DMS 273 (cell line): ENCODE measurements around the gene SERPINA12.
"Not testable (repeated sequence)": the region's sequence is repeated elsewhere in the genome, so short reads cannot be mapped to it uniquely, and the experiment has no call there.

Source experiments
- DNase-seq: peaks from one replicate; lab custom pipeline; 2025; ENCODE audit not compliant: unreplicated experiment; lab: John Stamatoyannopoulos, UW

SERPINA12 gene

DNA sequence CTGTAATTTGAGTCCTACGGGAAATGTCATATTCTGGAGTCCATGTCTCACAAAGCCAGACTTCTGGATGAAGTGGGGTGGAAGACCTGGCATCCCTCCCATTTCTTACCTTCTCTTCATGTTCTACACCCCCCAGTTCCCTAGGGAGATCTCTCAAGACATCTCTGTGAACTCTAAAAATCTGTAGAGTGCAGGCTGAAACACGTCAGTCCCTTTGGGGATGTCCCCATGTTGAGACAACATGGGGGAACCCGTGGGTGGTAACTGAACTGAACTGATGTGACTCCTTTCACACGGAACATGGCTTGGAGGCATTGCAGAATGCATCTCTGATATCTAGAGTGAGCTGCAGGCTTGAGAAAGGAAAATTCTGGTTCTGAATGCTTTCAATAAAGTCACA is 15.2 kb downstream of the SERPINA12 start:
- DNase-seq: no peak

DNA sequence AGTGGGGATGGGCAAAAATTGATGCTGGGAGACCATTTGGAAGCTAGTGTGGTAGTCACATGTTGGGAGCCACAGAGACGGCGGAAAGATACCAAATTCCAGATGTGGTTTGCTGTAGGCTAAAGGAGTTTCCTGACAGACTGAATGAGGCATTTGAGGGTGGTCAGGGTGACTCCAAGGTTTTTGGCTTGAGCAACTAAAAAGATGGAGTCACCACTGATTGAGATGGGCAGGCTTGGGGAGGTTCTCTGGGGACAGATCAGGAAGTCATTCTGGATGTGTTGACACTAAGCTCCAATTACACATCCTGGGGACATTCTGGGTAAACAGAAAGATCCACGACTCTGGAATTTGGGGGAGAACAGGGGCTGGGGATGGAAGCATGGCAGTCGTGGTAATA is 17.8 kb downstream of the SERPINA12 start:
- DNase-seq: no peak

DNA sequence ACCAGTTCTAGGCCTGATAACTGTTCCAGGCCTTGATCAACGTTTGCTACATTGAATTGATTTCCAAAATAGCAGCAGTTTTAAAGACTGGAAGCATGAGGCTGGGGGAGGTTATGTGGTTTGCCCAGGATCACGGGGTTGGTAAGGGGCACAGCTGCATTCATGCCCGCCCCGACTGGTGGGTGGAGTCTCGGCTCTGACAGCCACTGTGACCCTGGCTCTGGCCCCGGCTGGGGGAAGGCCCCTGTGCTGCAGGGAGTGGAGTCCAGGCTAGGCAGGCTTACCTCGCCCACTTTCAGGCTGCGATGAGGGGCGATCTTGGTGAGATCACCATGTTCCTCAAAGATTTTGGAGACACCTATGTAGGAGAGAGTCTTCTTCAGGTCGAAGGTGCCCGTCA is 19.9 kb downstream of the SERPINA12 start:
- no peak for DNase-seq

DNA sequence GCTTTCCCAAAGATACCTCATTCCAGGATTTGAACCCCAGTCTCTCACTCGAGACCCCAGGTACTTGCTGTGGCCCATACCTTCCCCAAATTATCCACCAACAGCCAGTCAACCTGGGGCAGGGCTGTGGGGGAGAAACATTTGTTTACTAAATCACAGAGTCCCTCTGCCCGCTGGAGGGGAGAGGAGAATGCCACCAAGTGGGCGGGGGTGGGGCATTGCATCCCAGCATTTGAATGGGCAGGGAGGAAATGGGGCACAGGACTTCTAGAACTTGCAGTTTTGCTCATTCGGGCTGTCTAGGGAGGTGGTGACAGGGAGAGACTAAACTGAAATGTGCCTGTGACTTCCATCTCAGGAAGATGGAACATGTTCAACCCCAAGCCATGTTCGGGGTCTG is 22.4 kb downstream of the SERPINA12 start:
- no peak for DNase-seq

DNA sequence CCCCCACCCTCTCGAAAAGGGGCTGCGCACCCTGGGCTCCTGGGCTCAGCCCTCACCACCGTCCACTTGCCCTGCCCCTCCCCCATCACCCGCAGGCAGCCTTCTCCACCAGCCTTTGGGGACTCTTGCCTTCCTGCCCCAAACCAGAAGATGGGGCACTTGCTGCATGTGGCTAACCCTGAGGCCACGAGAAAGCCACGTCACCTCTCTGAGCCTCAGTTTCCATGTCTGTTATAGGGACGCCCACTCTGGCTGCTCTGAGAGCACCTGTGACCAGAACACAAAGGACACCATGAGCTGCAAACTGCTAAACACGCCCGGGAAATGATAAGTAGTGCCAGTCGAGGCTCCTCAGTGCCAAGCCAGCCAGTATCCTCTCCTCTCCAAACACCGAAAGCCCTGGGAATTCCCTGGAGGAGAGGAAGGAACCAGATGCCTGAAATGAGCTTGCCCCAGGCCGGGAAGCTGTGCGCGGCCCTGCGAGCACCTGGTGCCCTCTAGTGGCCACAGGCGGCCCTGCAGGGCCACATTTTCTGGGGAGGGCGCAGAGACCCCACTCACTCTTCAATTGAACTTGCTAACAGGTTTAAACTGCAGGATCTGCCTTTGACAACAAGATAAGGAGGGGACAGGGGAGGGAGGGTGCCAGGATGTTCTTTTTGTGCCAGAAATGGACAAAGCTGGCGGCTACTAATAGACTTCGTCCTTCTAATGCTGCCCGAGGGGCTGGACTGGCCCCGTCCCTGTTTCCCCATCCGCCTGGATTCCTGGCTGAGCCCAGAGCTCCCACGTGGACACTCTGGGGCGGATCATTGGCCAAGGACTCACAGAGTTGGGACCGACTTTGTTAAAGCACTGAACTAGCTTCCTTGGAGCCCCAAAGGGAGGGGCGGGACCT is 23.1 kb downstream of the SERPINA12 start:
- DNase-seq: peak; percentile 88

DNA sequence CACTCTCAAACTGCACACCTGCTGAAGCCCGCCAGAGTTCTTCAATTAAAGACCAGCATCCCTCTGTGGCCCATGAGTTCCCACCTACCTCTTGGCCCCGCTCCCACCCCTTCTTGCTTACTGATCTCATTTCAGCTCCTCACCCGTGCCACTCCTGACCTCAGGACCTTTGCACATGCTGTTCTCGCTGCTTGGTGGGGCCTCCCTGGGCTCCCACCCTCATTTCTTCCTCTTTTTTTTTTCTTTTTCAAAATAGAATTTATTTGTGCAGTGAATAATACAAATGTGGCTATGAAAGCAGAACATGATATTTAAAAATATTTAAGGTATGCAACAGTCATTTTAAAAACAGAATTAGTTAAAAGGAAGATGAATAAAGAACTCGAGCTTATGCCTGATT is 24.8 kb downstream of the SERPINA12 start:
- no peak for DNase-seq

DNA sequence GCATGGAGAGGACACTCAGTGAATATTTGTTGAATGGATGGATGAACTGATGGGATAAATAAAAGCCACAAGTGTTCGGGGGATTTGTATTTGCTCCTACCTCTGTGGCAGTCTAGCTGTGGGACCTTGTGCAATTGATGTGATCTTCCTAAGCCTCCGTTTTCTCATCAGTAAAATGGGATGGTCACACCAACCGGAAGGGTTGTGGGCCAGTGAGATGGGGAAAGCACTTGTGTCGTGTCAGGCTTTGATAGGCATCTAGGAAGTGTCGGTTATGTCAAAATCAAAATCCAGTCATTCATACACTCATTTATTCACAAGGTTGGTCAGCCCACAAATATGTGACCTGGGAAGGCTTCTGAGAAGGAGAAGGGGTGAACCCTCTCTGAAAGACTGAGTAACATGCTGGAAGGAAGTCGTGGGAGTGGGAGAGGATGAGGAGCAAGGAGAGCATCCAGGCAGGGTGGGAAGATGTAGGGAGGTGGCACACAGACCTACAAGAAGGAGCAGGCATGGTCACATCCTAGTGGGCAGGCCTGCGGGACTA is 25.5 kb downstream of the SERPINA12 start:
- no peak for DNase-seq

DNA sequence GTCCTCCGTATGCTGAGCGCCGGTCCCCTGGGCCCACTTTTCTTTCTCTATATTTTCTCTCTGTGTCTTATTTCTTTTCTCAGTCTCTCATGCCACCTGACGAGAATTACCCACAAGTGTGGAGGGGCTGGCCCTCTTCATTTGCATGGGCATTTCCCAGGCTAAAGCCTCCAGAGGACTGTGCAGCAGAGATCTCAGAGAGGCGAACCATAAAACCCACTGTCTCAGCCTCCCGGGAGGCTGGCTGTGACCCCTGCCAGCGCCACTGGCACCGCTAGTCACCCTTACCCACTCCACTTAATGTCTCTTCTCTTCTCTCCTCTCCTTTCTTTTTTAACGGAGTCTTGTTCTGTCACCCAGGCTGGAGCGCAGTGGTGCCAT is 26.2 kb downstream of the SERPINA12 start:
- DNase-seq: no peak

DNA sequence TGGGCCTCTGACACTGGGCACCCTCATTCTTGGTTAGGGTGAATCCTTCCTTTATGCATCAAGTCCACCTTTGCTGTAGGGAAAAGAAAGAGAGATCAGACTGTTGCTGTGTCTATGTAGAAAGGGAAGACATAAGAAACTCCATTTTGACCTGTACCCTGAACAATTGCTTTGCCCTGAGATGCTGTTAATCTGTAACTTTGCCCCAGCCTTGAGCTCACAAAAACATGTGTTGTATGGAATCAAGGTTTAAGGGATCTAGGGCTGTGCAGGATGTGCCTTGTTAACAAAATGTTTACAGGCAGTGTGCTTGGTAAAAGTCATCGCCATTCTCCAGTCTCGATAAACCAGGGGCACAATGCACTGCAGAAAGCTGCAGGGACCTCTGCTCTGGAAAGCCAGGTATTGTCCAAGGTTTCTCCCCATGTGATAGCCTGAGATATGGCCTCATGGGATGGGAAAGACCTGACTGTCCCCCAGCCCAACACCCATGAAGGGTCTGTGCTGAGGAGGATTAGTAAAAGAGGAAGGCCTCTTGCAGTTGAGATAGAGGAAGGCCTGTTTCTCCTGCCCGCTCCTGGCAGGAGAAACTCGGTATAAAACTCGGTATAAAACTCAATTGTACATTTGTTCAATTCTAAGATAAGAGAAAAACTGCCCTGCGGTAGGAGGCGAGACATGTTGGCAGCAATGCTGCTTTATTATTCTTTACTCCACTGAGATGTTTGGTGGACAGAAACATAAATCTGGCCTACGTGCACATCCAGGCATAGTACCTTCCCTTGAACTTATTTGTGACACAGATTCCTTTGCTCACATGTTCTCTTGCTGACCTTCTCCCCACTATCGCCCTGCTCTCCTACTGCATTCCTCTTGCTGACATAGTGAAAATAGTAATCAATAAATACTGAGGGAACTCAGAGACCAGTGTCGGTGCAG is 26.9 kb downstream of the SERPINA12 start:
- DNase-seq: not testable (repeated sequence)

DNA sequence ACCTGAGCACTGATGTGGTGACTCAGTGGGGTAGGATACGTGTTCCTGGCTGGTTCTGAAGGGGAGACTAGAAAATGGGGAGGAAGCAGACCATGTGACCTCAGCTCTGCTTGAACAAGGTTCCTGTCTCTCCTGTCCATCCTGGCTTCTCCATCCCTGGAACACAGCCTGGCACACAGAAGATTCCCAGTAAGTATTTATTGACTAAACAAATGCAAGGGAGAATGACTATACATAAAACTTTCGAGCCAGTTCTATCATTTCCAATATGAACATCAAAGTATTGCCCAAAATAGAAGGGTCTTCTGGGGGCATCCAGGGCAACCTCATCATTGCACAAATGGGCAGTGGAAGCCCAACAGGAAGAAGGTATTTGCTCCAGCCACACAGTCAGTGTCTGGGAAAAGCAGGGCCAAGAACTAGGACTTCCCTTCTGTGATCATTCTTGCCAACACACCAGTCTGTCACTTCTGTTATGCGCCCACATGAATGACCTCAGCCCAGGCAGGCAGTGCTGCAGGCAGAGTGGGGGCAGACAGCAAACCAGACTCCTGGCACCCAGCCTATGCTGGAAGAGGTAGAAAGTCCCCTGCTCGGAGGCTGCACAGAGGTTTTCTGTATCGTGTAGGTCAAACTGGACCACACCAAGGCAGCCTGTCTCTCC is 27.7 kb downstream of the SERPINA12 start:
- DNase-seq: no peak

DNA sequence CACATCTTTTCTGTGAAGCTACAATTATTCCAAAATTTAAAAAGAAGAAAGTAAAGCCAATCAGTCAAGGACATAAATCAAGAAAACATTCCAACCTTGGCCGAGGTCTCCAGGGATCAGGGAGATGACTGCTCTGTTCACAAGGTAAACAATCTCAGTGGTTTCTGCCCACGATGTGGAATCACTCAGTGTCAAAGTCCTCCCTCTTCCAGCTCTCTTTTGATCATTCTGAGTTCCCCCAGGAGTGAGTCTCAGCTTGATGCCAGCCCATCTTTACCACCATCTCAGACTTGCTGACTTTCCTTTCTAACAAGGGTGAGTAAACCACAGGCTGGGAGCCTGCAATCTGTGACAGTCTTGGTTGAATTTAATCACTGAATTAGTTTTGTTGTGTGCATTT is 28.5 kb downstream of the SERPINA12 start:
- no peak for DNase-seq

DNA sequence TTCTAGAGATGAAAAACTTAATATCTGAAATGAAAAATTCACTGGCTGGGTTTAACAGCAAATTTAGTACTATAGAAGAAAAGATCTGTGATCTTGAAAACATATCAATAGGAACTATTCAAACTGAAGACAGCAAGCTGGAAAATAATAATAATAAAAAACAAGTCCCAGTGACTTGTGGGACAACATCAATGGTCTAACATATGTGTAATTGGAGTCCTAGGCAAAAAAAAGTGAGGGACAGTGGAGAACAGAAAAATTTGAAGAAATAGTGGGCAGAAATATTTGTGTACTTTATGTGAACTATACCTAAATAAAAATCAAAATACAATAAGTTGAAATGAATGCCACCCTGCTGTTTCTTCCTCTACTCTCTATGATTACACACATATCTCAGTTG is 30.8 kb downstream of the SERPINA12 start:
- no peak for DNase-seq

DNA sequence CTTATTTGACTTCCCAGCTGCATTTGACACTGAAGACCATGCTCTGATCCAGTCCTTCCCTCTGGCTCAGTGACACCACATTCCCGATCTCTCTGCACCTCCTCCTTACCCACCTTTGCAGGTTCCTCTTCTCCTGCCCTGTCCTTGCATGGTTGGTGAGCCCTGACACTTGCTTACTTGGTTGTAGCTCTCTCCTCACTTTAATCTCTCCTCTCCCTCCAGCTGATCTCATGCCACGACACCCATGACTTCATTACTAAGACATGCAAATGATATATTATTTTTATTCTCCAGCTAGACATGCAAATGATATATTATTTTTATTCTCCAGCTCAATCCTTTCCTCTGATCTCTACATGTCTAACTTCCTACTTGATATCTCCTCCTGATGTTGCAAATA is 33.2 kb downstream of the SERPINA12 start, which contains the start of gene SERPINA9:
Gene SERPINA9, minus strand, starts transcription at position 175 of the 400 bp plus-strand sequence. CDS start 6,357 bp downstream, outside the sequence.
- no peak for DNase-seq

DNA sequence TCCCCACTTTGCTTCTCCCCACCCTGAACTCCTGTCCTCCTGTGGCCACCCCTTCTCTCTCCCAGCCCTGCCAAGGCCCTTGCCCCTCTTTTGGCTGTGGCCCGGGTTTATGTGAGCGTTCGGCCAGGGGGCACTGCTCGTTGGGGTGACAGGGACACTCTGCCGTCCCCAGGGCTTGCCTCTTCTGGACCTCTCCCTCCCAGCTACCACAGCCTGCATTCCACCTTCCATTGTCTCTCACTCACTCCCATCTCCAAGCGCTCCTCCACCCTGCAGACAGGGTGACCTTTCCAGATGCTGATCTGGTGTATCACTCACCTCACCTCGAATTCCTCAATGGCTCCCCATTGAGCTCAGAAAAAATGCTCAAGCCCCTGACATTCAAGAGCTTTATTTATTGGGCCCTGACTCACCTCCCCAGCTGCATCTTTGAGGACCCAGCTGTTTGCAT is 34.7 kb downstream of the SERPINA12 start:
- no peak for DNase-seq

DNA sequence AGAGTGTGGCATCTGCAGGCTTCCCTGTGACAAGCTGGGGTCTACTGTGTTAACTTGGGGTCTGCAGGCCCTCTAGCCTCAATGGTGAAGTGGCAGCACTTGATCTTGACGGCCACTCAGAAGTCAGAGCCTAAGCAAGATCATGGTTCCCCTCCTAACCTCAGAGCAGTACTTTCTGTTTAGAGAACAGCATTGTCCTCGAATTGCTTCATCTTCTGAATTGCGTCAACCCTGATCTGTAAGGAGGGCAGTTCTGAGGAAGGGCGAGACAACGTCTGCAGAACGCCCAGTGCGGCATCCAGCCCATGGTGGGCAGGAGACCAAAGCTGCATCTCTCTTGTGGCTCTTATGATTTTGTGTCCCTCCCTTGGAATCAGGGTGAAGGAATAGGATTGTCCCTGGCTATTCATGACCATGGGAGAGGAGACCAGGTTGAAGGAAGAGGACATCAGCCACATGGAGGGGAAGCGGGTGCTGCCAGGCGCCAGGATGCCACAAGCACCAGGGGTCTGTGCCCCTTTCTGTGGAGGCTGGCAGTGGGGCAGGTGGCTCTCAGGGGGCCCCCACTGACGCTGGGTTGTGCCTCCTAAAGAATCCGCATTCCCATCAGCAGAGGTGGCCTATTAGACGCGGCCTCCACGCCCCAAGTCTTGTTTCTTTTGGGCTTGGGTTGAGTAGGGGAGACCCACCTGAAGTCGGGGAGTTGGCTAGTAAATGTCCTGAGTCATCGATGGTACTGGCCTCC is 35.4 kb downstream of the SERPINA12 start:
- no peak for DNase-seq

DNA sequence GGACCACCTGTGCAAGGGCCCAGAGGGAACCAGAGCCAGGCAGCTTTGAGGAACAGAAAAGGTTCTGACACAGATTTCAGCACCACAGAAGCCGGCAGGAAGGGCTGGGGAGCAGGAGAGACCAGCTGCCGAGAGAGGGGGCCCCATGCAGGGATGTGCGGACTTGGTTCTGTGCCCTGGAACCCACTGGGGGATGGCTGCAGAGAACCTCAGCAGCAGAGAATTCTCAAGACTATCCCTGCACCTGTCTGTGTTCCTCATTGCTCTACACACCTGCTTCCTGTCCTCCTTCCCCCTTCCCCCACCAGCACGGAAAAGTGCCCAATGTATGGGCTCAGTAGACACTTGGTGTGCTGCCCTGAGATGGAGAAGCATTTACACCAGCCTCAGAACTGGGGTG is 36.4 kb downstream of the SERPINA12 start:
- no peak for DNase-seq

DNA sequence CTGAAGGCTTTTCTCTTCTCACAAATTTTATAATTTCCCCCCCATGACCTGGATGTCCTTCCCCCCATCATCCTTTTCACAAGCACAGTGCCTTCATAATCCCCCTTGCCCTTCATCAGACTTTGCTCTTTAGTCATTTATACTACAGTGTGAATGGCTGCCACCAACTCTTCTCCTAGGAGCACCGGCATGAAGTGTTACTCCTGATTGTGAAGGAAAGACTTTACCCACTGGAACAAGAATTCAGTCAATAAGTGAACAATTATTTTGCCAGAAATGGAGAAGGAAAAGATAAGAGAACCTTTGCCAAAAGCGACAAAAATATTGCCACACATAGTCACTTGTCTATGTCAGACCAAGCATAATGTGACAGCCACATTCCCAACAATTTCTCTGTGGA is 38.2 kb downstream of the SERPINA12 start:
- no peak for DNase-seq

DNA sequence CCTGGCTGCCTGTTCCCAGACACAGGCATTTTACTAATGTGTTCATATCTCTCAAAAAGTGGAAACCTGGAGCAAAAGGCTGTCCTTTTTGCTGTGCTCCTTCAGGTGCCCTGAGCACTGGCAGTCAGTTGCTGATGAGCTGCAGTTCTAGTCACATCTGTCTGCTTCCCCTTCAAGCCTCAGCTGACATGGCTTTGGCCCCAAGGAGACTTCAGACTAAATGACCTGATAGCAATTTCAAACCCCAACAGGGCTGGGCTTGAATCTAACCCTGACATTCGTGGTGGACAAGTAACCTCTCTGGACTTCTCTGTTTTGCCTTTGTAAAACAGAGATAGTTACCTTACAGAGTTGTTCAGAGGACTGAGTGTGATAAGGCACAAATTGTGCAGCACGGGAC is 39.0 kb downstream of the SERPINA12 start:
- DNase-seq: no peak

DNA sequence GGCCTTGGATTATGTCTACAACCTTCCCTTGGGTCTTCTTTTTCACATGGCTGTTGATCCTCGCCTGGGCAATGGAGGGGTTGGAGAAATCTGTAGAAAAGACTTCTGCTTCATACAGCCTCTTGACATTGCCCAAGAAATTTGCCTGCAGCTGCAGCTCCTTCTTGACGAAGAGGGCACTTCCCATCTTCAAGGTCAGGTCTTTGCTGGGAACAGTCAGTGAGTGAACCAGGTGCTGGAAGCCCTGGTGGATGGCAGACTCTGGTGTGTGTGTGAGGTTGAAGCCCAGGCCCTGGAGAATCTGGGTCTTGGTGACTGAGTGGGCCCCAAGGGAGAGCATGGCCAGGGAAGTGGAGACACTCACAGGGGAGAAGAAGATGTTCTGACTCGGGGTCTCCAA is 40.0 kb downstream of the SERPINA12 start:
- DNase-seq: no peak
